A549 (cell line): ENCODE results near the gene CSF2.

Experiments used
- JUNB ChIP-seq: fragments of >200 bp; sonication (Bioruptor Twin); formaldehyde crosslinking; IDR thresholded peaks from 2 replicates; pipeline ENCODE4 v1.6.1; 2016
- MAFK ChIP-seq: fragments of 450-650 bp; IDR thresholded peaks from 2 replicates; pipeline ENCODE4 v1.6.1; 2014; ENCODE audit not compliant: partially characterized antibody
- TF ChIP-seq, protein P1 (sequence below): fragments of >200 bp; sonication (Bioruptor Twin); formaldehyde crosslinking; IDR thresholded peaks from 3 replicates; pipeline ENCODE4 v1.5.1; 2016

GRCh38 chr5:132050136-132050535 is 23.5 kb upstream of the CSF2 start:
- TF ChIP-seq, protein P1, sequence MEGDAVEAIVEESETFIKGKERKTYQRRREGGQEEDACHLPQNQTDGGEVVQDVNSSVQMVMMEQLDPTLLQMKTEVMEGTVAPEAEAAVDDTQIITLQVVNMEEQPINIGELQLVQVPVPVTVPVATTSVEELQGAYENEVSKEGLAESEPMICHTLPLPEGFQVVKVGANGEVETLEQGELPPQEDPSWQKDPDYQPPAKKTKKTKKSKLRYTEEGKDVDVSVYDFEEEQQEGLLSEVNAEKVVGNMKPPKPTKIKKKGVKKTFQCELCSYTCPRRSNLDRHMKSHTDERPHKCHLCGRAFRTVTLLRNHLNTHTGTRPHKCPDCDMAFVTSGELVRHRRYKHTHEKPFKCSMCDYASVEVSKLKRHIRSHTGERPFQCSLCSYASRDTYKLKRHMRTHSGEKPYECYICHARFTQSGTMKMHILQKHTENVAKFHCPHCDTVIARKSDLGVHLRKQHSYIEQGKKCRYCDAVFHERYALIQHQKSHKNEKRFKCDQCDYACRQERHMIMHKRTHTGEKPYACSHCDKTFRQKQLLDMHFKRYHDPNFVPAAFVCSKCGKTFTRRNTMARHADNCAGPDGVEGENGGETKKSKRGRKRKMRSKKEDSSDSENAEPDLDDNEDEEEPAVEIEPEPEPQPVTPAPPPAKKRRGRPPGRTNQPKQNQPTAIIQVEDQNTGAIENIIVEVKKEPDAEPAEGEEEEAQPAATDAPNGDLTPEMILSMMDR: no peak
- TF ChIP-seq MAFK (no peak), JUNB (no peak)
